Measurements from ENCODE around the gene CCDC90B. TPM values are rescaled to one million over a fixed set of nuclear protein-coding genes. Genes with fewer than 3 reads are reported as not detected.
"Not testable (repeated sequence)": the region's sequence is repeated elsewhere in the genome, so short reads cannot be mapped to it uniquely, and the experiment has no call there.

CCDC90B gene
- total RNA-seq, 2 donors from 2014 or later, result 18.0 to 18.5 TPM

GRCh38 chr11:83275888-83276641 is 10.1 kb downstream of the CCDC90B start:
- no peak overlapping the region for H3K27ac ChIP-seq
- TF ChIP-seq, protein P1, sequence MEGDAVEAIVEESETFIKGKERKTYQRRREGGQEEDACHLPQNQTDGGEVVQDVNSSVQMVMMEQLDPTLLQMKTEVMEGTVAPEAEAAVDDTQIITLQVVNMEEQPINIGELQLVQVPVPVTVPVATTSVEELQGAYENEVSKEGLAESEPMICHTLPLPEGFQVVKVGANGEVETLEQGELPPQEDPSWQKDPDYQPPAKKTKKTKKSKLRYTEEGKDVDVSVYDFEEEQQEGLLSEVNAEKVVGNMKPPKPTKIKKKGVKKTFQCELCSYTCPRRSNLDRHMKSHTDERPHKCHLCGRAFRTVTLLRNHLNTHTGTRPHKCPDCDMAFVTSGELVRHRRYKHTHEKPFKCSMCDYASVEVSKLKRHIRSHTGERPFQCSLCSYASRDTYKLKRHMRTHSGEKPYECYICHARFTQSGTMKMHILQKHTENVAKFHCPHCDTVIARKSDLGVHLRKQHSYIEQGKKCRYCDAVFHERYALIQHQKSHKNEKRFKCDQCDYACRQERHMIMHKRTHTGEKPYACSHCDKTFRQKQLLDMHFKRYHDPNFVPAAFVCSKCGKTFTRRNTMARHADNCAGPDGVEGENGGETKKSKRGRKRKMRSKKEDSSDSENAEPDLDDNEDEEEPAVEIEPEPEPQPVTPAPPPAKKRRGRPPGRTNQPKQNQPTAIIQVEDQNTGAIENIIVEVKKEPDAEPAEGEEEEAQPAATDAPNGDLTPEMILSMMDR (IDR thresholded peaks at IDR 0.05), result no peak
- no peaks in the 10 kb centered on the region for H3K9me3 ChIP-seq
- H3K27me3 ChIP-seq (replicated peaks; ENCODE audit: insufficient read depth), result no peaks in the 10 kb centered on the region
- ATAC-seq (ENCODE audit: insufficient number of reproducible peaks, low FRiP score, low read depth) (no peak), DNase-seq (ENCODE audit: low spot score) (no peak)
- peaks cover 7% of the 10 kb centered on the region for H3K36me3 ChIP-seq
- no peak overlapping the region for H3K4me3 ChIP-seq
- no peaks in the 10 kb centered on the region for H3K4me1 ChIP-seq (ENCODE audit: control insufficient read depth in 1 of 2, low read depth in 2 of 2)

DNA sequence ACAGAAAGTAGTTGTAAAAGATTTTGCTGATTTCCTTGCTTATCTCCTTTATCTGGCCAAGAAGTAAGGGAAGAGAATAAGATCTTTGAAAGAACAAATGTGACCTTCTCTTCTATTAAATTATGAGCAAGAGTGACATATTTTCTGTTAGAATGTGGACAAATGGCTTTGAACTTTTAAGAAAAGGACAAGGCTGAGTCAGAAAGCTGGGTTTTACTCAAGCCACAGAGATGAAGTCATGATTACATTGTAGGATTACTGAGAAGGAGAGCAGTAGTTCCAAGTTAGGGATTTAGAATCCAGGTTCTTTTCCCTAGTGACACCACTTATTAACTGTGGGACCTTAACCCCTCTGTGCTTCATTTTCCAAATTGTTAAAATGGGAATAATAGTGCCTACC is 13.5 kb downstream of the CCDC90B start:
- no peak overlapping the region for H3K4me3 ChIP-seq
- TF ChIP-seq, protein P1 (IDR thresholded peaks at IDR 0.05), result no peak
- DNase-seq (ENCODE audit: low spot score), result no peak
- no peaks in the 10 kb centered on the region for H3K27me3 ChIP-seq (replicated peaks; ENCODE audit: insufficient read depth)
- H3K36me3 ChIP-seq, result peaks cover 14% of the 10 kb centered on the region
- no peak overlapping the region for H3K27ac ChIP-seq
- no peak for ATAC-seq (ENCODE audit: insufficient number of reproducible peaks, low FRiP score, low read depth)
- H3K9me3 ChIP-seq, result no peaks in the 10 kb centered on the region
- no peaks in the 10 kb centered on the region for H3K4me1 ChIP-seq (ENCODE audit: control insufficient read depth in 1 of 2, low read depth in 2 of 2)

DNA sequence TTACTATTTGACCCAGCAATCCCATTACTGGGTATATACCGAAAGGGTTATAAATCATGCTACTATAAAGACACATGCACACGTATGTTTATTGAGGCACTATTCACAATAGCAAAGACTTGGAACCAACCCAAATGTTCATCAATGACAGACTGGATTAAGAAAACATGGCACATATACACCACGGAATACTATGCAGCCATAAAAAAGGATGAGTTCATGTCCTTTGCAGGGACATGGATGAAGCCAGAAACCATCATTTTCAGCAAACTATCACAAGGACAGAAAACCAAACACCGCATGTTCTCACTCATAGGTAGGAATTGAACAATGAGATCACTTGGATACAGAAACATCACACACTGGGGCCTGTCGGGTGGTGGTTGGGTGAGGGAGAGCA is 14.4 kb downstream of the CCDC90B start:
- H3K27ac ChIP-seq; H3K27me3 ChIP-seq (replicated peaks; ENCODE audit: insufficient read depth); H3K4me3 ChIP-seq; H3K9me3 ChIP-seq; DNase-seq (ENCODE audit: low spot score); H3K4me1 ChIP-seq (ENCODE audit: control insufficient read depth in 1 of 2, low read depth in 2 of 2); ATAC-seq (ENCODE audit: insufficient number of reproducible peaks, low FRiP score, low read depth): not testable (repeated sequence)
- peaks cover 17% of the 10 kb centered on the region for H3K36me3 ChIP-seq

DNA sequence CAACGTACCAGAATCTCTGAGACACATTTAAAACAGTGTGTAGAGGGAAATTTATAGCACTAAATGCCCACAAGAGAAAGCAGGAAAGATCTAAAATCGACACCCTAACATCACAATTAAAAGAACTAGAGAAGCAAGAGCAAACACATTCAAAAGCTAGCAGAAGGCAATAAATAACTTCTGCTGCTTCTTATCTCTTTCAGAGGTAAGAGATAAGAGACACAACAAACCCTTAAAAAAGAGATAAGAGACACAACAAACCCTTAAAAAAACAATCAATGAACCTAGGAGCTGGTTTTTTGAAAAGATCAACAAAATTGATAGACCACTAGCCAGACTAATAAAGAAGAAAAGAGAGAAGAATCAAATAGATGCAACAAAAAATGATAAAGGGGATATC is 17.1 kb downstream of the CCDC90B start:
- not testable (repeated sequence) for H3K4me1 ChIP-seq (ENCODE audit: control insufficient read depth in 1 of 2, low read depth in 2 of 2)

GRCh38 chr11:83265331-83265730 is 20.8 kb downstream of the CCDC90B start:
- Histone ChIP-seq H3K27me3 (replicated peaks; ENCODE audit: insufficient read depth) (no peaks in the 10 kb centered on the region), H3K9me3 (no peaks in the 10 kb centered on the region), H3K4me1 (ENCODE audit: control insufficient read depth in 1 of 2, low read depth in 2 of 2) (no peaks in the 10 kb centered on the region), H3K36me3 (peaks cover 23% of the 10 kb centered on the region), H3K27ac (no peak overlapping the region), H3K4me3 (no peak overlapping the region)
- TF ChIP-seq, protein P1 (IDR thresholded peaks at IDR 0.05), result no peak
- DNase-seq (ENCODE audit: low spot score), result no peak
- ATAC-seq (ENCODE audit: insufficient number of reproducible peaks, low FRiP score, low read depth), result no peak

More for the DNA sequence above, 17.1 kb downstream of the CCDC90B start:
- H3K9me3 ChIP-seq; H3K4me3 ChIP-seq; H3K27me3 ChIP-seq (replicated peaks; ENCODE audit: insufficient read depth); DNase-seq (ENCODE audit: low spot score); ATAC-seq (ENCODE audit: insufficient number of reproducible peaks, low FRiP score, low read depth); H3K27ac ChIP-seq: not testable (repeated sequence)
- peaks cover 21% of the 10 kb centered on the region for H3K36me3 ChIP-seq

GRCh38 chr11:83259559-83259958 is 26.6 kb downstream of the CCDC90B start:
- Histone ChIP-seq H3K27ac (no peak overlapping the region), H3K27me3 (replicated peaks; ENCODE audit: insufficient read depth) (no peaks in the 10 kb centered on the region), H3K4me3 (no peak overlapping the region), H3K9me3 (no peaks in the 10 kb centered on the region), H3K4me1 (ENCODE audit: control insufficient read depth in 1 of 2, low read depth in 2 of 2) (peaks cover 8 to 14% of the 10 kb centered on the region in 2 donors), H3K36me3 (peaks cover 13% of the 10 kb centered on the region)
- DNase-seq (ENCODE audit: low spot score) (no peak), ATAC-seq (ENCODE audit: insufficient number of reproducible peaks, low FRiP score, low read depth) (no peak)
- TF ChIP-seq, protein P1 (IDR thresholded peaks at IDR 0.05), result no peak

Measured in thoracic aorta (tissue), 2 donors.